Eye (tissue), 1 donor: ENCODE results near the gene CFAP141.
"Not testable (repeated sequence)": the region's sequence is repeated elsewhere in the genome, so short reads cannot be mapped to it uniquely, and the experiment has no call there.

Experiments used
- DNase-seq: peaks from one replicate; pipeline ENCODE4 v3.0.0-alpha.2; 2015

Gene CFAP141

DNA sequence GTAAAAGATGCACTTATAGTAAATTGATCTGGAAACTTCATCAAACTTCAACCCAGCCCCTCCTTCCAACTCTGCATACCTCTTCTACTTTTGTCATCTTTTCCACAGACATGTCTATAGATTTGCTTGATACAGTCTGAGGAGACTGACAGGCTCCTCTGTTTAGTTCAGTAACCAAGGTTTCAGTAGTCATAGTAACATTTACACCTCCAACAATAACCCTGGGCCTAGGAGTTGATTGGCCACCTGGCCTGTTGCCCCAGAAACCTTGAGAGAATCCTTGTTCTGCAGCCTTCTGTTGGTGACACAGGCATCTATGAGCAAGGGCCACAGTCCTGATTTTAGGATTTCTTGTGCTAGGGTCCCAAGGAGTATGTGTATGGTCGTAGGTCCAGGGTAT lies at the start of gene CFAP141:
TSS of gene CFAP141 (minus strand) at position 138 of the 400 bp plus-strand sequence. CDS start at position 112, 26 bp downstream.
- no peak for DNase-seq

DNA sequence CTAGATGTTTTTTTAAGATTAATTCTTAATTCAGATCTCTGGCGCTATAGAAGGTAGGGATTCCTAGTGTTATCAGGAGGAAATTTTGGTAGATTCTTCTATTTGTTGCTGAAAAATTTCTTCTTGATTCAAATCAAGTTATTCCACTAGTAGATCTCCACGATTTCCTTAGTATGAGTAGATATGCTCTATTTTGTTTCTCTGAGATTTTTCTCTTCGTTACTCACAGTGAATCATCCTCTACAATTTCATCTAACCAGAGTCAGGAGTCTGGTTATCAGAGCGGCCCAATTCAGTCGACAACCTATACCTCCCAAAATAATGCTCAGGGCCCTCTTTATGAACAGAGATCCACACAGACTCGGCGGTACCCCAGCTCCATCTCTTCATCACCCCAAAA lies 47.5 kb upstream of the CFAP141 start:
- DNase-seq, result no peak

DNA sequence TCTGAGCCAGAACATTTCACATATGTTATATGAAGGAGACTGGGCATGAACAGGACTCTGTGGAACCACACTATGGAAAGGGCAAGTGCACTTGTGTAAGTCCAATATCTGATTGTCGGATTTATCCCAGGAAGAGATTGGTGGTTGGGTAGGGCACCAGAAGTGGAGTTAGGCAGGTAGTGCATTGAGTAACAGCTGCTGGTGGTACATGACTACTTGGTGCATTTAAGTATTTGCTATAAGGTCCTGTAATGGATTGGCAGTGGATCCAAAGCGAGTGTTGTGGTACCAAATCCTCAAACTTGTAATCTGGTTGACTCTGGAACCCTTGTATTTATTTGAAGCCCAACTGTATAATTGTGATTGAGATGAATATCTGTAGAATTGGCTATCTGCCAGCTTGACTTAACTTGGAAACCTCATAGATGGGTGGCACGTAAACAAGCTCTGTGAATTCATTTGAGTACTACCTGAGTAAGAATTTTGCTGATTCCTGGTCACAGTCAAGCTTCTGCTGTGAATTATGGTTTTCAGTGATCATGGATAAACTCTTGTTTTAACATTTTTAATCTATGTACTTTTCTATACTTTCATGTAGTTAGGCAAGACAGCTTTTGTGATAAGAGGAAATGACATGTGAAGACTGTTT lies 35.7 kb upstream of the CFAP141 start:
- DNase-seq, result no peak

DNA sequence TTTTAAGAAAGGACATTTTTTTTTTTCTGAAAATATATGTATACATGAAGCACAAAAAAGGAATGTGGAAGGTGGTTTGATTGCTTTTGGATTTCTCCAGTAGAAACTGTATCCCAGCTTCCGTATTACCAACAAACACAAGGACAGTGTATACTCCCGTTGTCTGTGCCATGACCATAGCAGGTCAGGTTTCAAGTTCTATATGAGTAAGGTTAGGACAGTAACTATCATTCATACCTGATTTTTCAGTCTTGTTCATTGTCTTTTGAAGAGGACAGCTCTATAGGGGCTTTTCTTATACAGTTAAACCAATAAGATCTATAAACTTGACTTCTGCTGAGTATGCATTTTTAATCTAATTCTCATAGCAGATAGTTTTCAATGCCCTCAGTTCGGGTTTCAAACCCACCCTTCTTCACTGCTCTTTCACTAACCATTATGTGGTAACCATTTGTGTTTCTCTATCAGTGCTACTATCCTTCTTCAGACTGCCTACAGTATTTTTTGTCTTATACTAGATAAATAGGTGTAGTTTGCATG lies 34.2 kb upstream of the CFAP141 start:
- no peak for DNase-seq

DNA sequence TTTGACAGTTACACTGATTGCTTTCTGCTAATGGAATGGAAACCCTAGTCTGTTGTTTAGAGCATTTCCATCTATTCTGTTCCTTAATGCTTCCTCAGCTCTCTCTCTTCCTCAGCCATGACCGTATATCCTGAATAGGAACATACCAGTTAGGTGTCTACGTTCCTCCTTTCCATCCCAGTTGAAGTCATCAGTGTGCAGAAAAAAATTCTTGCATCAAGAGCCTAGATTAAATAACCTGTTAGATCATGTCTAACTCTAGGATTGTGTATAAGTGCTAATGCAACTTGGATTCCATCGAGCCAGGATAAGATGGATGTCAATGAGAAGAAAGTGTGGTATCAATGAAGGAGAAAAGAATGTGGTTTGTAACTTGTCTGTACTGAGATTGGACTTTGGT lies 33.4 kb upstream of the CFAP141 start:
- no peak for DNase-seq

DNA sequence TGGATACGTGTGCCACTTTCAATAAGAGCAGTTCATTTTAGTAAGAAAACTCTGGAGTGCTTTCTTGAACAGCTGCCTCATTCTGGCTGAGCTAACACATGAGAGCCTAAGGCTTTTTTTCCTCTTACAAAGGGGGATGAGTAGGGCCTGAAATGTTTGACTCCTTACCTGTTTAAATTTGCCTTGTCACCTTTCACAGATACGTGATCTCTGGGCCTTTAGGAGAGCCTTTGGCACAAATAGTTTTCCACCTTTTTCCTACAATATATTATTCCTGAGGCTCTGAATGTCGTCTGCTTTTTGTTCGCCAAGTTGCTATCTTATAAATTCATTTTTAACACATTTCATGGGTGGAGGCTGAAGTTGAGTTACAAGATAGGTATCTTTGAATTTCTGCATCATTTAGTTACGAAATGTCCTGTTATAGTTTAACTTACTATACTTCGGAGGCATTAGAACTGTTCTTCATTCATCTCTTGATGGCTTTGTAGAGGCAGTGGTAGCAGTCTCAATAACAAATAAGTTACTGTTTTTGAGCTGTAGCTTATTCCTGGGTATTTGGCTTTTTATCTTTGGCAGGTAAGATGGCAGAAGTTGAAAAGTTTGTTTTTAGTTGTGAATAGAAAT lies 31.9 kb upstream of the CFAP141 start:
- no peak for DNase-seq

DNA sequence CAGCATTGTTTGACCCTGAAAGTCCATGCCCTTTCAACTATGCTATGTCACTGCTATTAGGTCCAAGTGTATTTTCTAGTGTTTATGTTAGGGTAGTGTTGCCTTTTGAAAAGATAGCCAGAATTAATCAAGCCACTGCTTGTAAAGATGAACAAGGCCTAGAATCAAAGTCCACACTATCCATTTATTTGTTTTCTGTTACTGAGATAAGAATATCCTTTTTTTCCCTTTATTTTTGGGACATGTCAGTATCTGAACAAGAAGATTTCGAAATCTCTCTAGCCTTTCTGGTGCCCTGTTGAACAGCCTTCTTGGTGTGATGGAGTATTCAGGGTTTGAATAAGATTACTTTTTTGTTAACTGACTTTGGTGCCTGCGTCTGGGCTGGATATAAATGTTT lies 31.3 kb upstream of the CFAP141 start:
- no peak for DNase-seq

DNA sequence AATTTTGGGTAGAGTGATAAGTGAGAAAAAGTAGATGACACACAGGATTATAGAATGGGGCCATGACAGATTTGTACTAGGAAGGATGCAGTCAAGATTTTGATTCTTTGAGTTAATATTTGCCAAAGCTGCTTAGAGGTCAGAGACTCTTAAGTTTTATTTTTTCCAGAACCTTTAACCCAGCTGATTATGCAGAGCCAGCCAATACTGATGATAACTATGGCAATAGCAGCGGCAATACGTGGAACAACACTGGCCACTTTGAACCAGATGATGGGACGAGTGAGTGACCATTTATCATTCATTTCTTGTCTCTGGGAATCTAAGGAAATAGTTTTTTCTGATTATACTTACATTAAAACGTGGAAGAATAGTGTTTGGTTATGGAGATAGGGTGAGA lies 30.7 kb upstream of the CFAP141 start:
- no peak for DNase-seq

DNA sequence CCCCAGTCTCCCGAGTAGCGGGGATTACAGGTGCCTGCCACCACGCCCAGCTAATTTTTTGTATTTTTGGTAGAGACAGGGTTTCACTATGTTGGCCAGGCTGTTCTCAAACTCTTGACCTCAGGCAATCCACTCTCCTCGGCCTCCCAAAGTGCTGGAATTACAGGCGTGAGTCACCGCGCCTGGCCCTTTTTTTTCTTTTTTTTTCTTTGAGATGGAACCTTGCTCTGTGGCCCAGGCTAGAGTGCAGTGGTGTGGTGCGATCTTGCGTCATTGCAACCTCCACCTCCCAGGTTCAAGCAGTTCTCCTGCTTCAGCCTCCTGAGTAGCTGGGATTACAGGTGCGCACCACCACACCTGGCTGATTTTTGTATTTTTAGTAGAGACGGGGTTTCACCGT lies 27.0 kb upstream of the CFAP141 start:
- not testable (repeated sequence) for DNase-seq

DNA sequence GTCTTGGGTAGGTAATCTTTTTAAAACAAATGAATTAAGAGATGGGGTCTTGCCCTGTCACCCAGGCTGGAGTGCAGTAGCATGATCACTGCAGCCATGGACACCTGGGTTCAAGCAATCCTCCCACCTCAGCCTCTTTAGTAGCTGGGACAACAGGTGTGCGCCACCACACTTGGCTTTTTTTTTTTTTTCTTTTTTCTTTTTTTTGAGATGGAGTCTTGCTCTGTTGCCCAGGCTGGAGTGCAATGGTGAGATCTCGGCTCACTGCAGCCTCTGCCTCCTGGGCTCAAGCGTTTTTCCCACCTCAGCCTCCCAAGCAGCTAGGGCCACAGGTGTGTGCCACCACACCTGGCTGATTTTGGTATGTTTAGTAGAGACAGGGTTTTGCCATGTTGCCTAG lies 25.0 kb upstream of the CFAP141 start:
- not testable (repeated sequence) for DNase-seq

DNA sequence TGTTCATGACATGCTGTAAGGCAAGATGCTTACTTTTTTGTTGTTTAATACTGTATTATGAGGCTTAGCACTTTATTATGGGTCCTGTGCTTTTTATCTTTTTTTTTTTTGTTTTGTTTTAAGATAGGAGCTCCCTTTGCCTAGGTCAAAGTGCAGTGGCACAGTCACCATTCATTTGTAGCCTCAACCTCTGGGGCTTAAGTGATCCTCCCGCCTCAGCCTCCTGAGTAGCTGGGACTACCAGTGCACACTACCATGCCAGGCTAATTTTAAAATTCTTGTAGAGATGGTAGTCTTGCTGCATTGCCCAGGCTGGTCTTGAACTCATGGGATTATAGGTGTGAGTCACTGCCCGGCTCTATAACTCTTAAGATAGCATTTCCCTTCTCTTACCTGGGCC lies 19.2 kb upstream of the CFAP141 start:
- no peak for DNase-seq

DNA sequence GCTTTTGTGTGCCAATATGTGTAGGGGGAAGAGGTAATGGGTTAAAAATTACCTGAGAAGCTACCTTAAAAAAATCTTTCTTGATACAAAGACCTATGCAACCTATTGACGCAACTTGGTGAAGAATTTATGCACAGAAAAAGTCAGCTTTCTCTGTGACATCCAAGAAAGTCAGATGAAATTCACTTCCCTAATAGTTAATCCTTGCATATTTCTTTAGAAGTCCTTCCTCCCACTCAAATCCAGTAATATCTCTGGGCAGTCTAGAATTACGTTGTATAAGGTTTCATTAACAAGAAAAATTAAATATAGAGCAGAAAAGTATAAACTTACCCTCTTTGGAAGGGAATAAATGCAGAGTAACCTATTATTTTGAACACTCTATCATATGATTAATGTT lies 17.5 kb upstream of the CFAP141 start:
- no peak for DNase-seq

DNA sequence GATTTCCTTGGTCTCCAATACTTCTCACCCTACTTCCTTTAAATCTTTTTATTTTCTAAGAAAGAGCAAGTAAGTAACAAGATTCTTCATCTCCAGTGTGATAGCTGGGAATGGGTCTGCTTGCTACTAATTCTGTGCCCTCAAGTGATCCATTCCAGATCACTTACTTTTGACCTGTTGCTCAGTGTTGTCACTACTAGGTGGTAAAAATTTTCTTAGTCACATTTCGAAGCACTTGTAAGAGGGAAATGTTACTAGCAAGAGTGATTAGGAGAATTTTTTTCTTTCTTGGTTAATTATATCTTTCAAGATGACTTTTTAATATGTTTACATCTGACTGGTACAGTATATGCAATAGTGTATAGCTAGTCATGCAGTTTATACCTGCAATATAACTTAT lies 16.8 kb upstream of the CFAP141 start:
- DNase-seq, result no peak

DNA sequence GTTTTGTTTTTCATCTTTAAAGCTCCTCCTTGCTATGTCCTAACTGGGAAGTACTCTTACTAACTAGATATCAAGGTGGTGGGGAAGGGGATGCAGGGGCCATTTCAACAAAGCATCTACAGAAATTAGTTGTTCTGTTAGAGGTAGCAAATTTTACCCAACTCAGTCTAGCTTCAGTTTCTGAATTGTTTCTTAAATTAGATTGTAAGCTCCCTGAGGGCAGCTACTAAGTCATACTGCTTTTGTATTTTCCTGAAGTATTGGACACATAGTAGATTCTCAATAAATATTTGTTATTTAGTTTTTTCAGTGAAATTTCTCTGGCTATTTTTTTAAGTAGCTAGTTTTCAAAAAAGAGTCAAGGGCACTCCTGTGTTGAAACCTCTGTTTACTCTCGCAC lies 16.4 kb upstream of the CFAP141 start:
- DNase-seq, result no peak

DNA sequence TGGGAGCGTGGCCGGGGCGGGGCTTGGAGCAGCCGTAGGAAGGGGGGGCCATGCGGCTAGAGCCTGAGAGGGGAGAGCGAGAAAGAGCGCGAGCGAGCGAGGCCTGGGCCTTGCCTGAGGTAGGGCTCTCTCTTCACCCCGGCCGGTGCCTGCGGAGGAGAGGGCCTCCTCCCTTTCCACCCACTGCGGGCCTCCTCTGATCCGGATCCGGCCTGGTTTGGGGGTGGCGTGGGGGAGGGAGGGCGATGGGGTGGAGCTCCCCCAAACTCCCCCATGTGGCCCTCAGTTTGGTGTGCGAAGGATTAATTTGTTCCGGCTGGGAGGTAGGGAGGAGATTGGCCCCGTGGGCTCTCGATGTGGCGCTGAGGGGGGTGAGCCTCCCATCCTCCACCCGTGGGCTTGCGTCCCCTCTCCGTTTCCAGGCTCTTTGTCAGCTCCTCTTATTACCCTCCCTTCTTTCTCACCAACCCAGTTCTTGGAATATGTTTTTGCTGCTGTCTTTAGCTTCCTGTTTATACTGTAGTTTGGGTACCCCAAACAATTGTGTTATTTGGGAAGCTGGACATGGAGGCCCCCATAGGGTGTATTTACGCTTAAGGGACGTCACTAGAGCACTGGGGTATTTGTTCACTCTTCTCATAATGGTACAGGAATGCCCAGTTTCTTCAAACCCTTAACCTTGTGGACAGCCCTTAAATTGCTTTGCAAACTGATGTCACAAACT lies 15.3 kb upstream of the CFAP141 start:
- DNase-seq, result peak; percentile 84

DNA sequence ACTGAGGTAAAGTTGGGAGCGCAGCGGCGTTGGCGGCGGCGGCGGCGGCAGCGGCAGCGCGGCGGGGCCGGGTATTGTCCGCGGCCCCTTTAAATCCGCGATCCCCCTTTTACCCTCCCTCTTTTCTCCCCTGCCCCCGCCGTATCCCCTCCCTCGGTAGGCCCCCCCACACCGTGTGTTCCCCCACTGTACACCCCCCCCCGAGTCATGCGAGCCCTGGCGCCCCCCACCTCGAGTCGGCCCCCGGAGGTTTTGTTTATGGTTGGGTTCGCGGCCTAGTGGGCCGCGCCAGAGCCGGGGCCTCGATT lies 14.8 kb upstream of the CFAP141 start:
- DNase-seq, result no peak

DNA sequence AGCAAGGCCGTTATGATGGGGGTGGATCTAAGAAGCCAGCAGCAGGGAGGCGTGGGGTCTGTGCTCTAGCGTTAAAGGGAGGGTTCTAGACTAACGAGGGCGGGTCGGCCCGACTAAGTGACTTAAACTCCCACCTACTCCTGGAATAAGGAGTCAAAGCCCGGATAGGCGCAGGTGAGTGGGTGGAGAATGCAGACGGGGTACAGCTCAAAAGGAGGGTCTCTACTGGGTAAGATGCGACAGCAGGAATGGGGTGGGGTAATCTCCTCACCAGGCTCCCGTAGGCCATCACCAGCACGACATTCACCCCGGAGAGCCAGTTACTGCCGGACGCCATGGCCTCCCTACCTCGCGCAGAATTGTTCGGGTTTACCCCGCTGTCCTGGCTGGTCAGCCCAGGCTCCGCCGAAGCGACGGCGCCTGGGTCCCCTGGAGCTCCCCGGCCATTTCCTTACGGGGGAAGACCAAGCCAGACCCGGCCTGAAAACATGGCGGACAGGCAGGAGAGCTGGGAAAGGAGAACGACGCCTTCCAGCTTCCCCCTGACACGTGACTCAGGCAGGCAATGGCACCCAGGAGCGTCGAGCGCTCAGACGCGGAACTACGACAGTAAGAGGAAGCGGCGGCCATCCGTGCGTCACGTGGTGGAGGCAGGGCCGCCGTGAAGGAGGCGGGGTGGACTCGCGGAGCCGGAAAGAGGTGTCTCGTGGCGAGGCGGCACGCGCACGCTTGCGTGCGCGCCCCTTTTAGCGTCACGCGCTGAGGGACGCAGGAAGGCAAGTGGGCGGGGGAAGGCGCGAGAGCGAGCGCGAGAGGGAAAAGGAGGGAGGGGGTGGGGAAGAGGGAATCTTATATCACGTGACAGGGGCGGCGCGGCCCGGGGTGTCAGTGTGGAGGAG lies 14.2 kb upstream of the CFAP141 start, which contains the start of gene UBAP2L:
TSS of gene UBAP2L (plus strand) at position 885 of the 899 bp plus-strand sequence. CDS start 4,169 bp downstream, outside the sequence.
- peak; percentile 99 for DNase-seq

DNA sequence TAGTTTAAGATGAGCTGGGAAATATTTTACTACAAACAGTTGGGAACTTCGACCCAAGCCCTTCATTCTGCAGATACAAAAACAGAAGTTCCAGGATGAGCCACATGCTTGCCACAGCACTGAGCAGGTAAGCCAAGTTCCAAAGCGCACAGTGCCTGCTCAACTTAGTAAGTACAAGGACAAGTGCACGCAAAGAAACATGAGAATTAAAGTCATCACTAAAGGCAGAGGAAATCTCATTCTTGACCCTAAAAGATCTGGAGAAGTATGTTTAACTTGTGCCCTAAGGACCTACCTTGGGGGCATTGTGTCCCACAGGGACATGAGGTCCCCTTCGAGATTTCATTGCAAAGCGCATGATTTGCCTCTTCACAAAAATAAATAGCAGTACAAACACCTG lies 13.4 kb upstream of the CFAP141 start:
- no peak for DNase-seq

DNA sequence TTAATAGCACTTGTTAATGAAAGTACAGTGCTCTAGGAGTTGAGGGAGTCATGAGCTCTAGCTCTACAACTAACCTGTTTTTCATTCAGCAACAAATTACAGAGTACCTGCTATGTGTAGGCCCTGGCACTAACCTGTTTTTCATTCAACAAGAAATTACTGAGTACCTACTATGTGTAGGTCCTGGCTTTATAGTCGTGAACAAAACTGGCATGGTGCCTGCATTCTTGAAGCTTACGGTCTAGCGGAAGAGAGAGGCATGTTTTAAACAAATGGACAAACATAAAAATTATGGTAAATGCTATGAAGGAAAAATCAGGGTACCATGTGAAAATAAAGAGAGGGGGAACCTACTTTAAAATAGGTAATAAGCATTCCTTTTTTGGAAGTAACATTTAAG lies 12.4 kb upstream of the CFAP141 start:
- DNase-seq, result no peak

DNA sequence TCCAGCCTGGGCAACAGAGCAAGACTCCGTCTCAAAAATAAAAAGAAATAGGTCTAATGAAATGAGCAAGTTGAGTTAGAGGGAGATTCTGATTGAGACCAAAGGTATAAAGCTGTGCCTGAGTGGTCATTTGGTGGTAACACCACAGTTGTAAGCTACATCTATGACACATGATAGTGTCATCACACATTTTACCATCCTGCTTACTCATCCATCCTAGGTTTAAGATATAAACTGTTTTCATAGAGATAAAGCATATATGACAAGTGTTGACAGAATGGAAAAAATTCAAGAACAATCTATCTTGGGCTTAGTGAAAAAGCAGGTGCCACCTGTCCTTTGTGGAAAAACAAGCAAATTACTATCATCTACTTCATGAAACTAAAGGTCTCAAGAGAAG lies 7.1 kb upstream of the CFAP141 start:
- no peak for DNase-seq

DNA sequence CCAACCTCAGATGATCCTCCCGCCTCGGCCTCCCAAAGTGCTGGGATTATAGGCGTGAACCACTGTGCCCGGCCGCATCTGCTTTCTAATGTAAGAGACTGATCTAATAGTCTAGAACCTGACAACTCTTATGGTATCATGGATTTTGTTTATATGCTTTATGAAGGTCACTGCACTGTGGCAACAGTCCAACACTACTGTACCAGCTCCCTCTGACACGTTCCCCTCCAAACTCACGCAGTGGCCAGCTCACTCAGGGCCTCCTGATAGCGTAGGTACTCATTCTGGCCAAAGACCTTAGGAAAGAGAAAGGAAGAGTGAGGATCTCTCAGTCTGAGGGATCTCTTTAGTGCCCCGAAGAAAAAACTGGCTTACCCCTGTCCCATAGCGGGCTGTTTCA lies 6.0 kb upstream of the CFAP141 start:
- no peak for DNase-seq

DNA sequence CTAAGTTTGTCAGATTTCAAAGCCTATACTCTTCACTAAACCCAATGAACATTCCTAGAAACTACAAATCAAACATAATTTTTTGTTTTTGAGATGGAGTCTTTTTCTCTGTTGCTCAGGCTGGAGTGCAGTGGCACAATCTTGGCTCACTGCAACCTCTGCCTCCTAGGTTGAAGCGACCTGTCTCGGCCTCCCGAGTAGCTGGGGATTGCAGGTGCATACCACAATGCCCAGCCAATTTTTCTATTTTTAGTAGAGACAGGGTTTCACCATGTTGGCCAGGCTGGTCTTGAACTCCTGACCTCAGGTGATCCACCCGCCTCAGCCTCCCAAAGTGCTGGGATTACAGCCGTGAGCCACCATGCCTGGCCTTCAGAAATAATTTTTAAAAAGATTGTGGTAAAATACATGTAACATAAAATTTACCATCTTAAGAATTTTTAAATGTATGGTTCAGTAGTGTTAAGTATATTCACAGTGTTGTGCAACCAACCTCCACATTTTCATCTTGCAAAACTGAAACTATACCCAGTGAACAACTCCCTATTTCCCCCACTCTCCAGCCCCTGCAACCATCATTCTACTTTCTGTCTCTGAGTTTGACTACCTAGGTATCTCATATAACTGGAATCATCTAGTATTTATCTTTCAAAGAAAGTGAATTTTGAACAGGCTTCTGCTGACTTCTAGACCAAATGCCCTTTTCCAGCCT lies 2.7 kb upstream of the CFAP141 start:
- DNase-seq, result no peak
